GM12878 (cell line): Measurements from ENCODE around the gene SH3D19. TPM values are rescaled to one million over a fixed set of nuclear protein-coding genes. Genes with fewer than 3 reads are reported as not detected.

Experiments used
- ASH2L ChIP-seq: fragments of 300-600, 200-600 bp; sonication (generic); IDR thresholded peaks from 2 replicates; pipeline ENCODE4 v1.6.1; 2017; ENCODE audit warnings: low read depth, mild to moderate bottlenecking, borderline replicate concordance
- CBX3 ChIP-seq: fragments of 200-600 bp; sonication (generic); IDR thresholded peaks from 2 replicates; pipeline ENCODE4 v1.6.1; 2016; ENCODE audit warnings: low read depth, borderline replicate concordance
- CEBPB ChIP-seq, 2 experiments: fragments of 150-350 bp in 1 of 2; IDR thresholded peaks; 2 replicates each; pipeline ENCODE4 v1.6.1; 2012 to 2014; ENCODE audit warnings: low read depth in 2 of 2, low read length in 2 of 2, borderline replicate concordance in 1 of 2, inconsistent platforms in 1 of 2
- CREM ChIP-seq: IDR thresholded peaks from 2 replicates; pipeline ENCODE4 v1.6.1; 2014; ENCODE audit warnings: antibody characterized with exemption, low read depth
- DPF2 ChIP-seq: fragments of 450-650 bp; IDR thresholded peaks from 2 replicates; pipeline ENCODE4 v1.6.1; 2017; ENCODE audit warnings: mild to moderate bottlenecking
- ETV6 ChIP-seq, 2 experiments: fragments of 450-650 bp in 1 of 2; IDR thresholded peaks in 1 of 2; conservative IDR thresholded peaks in 1 of 2; 2 replicates each; pipeline ENCODE4 v1.6.1; 2014; ENCODE audit warnings: antibody characterized with exemption in 1 of 2, borderline replicate concordance in 1 of 2, low read depth in 1 of 2, mild to moderate bottlenecking in 1 of 2, moderate library complexity in 1 of 2
- MXI1 ChIP-seq: fragments of 150-350 bp; IDR thresholded peaks from 2 replicates; pipeline ENCODE4 v1.6.1; 2011; ENCODE audit warnings: low read depth, mild to moderate bottlenecking, inconsistent platforms, low read length, improper control_type of control experiment
- RAD21 ChIP-seq: IDR thresholded peaks from 2 replicates; pipeline ENCODE4 v1.6.1; 2011; ENCODE audit warnings: mild to moderate bottlenecking, low read depth, low read length, moderate library complexity; ENCODE audit not compliant: insufficient read depth
- RB1 ChIP-seq: fragments of 450-650 bp; formaldehyde crosslinking; IDR thresholded peaks from 2 replicates; pipeline ENCODE4 v1.6.1; 2017; ENCODE audit warnings: mild to moderate bottlenecking, borderline replicate concordance
- RUNX3 ChIP-seq: IDR thresholded peaks from 2 replicates; pipeline ENCODE4 v1.6.1; 2012; ENCODE audit warnings: low read length, inconsistent platforms
- SMAD1 ChIP-seq: fragments of 450-650 bp; IDR thresholded peaks from 2 replicates; pipeline ENCODE4 v1.6.1; 2018; ENCODE audit warnings: mild to moderate bottlenecking, low read depth; ENCODE audit not compliant: partially characterized antibody
- SRF ChIP-seq, 2 experiments: IDR thresholded peaks; 2 replicates each; pipeline ENCODE4 v1.6.1; 2011; ENCODE audit warnings: low read depth in 2 of 2, low read length in 2 of 2, mild to moderate bottlenecking in 1 of 2, moderate library complexity in 1 of 2
- TCF3 ChIP-seq: IDR thresholded peaks from 2 replicates; pipeline ENCODE4 v1.6.1; 2012; ENCODE audit warnings: low read depth, mild to moderate bottlenecking, low read length, borderline replicate concordance; ENCODE audit not compliant: insufficient read depth
- TCF7 ChIP-seq: IDR thresholded peaks from 2 replicates; pipeline ENCODE4 v1.6.1; 2014; ENCODE audit warnings: antibody characterized with exemption, borderline replicate concordance
- polyA plus RNA-seq, 11 experiments: library from polyadenylated mRNA; depleted of rRNA in 4 of 11; unstranded in 6 of 11; stranded (reverse) in 5 of 11; fragments of >200 nt; fragmentation: Nextera tagmentation in 4 of 11; fragmentation: Illumina TruSeq in 1 of 11; extraction: Ambion mirVana in 4 of 11; extraction: Trizol in 1 of 11; gene quantifications; 1 replicate in 1 of 11; 2 replicates in 10 of 11; pipeline versions ENCODE4 v1.2.1 to v1.2.3, GENCODE V29; 2011 to 2016; ENCODE audit warnings: inconsistent platforms in 2 of 11, missing spikeins in 2 of 11, low read depth in 1 of 11
- total RNA-seq, 4 experiments: library from RNA; depleted of rRNA in 3 of 4; stranded (reverse); fragments of >200 nt in 3 of 4; fragmentation: Illumina TruSeq in 1 of 4; extraction: Trizol in 1 of 4; gene quantifications; 2 replicates each; pipeline versions ENCODE4 v1.2.1 to v1.2.3, GENCODE V29; 2013 to 2021
- TF ChIP-seq, protein P1 (sequence below): IDR thresholded peaks from 2 replicates; pipeline ENCODE4 v1.6.1; 2012; ENCODE audit warnings: low read depth, low read length, improper control_type of control experiment
- TF ChIP-seq, protein P2 (sequence below): fragments of 450-650 bp; IDR thresholded peaks from 2 replicates; pipeline ENCODE4 v1.6.1; 2017; ENCODE audit warnings: mild to moderate bottlenecking, moderate library complexity
- TF ChIP-seq, protein P3 (sequence below): fragments of 150-350 bp; IDR thresholded peaks from 2 replicates; pipeline ENCODE4 v1.6.1; 2016; ENCODE audit warnings: low read depth, low read length
- TF ChIP-seq, protein P4 (sequence below): fragments of 450-650 bp; IDR thresholded peaks from 2 replicates; pipeline ENCODE4 v1.6.1; 2017; ENCODE audit warnings: mild to moderate bottlenecking

SH3D19 gene
- total and polyA plus RNA-seq, 10 of the 15 experiments (the other 5 are each of a cell fraction or from before 2014, with no cell fraction given) = 0.03 to 6.9 (median 0.33) TPM; not detected in 3

DNA sequence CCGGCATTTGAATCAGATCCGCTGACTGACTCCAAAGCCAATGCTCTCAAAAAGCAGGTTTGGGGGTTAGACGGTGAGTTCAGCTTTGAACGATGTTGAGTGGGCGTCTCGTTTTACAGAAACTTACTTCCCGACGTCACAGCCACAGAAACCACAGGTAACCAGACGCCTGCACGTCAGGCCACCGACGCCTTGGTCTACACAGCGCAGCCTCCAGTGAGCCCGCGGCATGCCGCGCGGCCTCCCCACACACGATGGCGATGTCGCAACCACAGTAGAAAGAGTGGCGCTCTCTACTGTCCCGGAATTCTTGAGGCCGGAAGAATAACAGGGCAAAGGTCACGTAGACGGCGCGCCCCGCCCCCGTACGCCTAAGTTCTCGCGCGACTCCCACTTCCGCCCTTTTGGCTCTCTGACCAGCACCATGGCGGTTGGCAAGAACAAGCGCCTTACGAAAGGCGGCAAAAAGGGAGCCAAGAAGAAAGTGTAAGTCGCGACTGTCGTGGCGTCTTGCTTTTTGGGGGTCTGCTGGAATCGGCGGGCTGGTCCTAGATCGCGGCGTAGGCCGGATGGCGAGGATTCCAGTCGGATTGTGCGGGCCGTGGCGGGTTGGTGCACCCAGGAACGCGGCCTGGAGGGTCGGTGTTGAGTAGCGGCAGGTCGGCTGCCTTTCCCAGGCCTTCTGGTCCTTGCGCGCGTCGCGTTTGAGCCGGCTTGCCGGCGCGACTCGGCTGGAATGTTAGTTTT, 226.0 kb downstream of the SH3D19 start, which contains the start of gene RPS3A (continued):
- TF ChIP-seq CEBPB (IDR thresholded peaks at IDR 0.05; ENCODE audit: borderline replicate concordance in 1 of 2, low read depth in 2 of 2, low read length in 2 of 2) (peak in 1 of 2 experiments; percentile 93; a peak in 2 of 4 replicates), SMAD1 (peak; percentile 90), TCF7 (no peak), RB1 (no peak; the same call in 1 of the 2 replicates), TCF3 (no peak), CREM (peak; percentile 96), ASH2L (peak; percentile 74; the same call in 1 of the 2 replicates), DPF2 (no peak; the same call in 1 of the 2 replicates), CBX3 (no peak), MXI1 (peak; percentile 85), RUNX3 (peak; percentile 99), RAD21 (peak; percentile 35), SRF (IDR thresholded peaks at IDR 0.05; ENCODE audit: low read depth in 2 of 2, low read length in 2 of 2) (no peak; a peak in 1 of 4 replicates), ETV6 (conservative IDR thresholded peaks at IDR 0.05 in 1 of 2, IDR thresholded peaks at IDR 0.05 in 1 of 2; ENCODE audit: borderline replicate concordance in 1 of 2, low read depth in 1 of 2) (peak in 1 of 2 experiments; percentile 65; a peak in 1 of 4 replicates)
- TF ChIP-seq, protein P1, sequence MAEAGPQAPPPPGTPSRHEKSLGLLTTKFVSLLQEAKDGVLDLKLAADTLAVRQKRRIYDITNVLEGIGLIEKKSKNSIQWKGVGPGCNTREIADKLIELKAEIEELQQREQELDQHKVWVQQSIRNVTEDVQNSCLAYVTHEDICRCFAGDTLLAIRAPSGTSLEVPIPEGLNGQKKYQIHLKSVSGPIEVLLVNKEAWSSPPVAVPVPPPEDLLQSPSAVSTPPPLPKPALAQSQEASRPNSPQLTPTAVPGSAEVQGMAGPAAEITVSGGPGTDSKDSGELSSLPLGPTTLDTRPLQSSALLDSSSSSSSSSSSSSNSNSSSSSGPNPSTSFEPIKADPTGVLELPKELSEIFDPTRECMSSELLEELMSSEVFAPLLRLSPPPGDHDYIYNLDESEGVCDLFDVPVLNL = no peak; the same call in 1 of the 2 replicates
- TF ChIP-seq, protein P2, sequence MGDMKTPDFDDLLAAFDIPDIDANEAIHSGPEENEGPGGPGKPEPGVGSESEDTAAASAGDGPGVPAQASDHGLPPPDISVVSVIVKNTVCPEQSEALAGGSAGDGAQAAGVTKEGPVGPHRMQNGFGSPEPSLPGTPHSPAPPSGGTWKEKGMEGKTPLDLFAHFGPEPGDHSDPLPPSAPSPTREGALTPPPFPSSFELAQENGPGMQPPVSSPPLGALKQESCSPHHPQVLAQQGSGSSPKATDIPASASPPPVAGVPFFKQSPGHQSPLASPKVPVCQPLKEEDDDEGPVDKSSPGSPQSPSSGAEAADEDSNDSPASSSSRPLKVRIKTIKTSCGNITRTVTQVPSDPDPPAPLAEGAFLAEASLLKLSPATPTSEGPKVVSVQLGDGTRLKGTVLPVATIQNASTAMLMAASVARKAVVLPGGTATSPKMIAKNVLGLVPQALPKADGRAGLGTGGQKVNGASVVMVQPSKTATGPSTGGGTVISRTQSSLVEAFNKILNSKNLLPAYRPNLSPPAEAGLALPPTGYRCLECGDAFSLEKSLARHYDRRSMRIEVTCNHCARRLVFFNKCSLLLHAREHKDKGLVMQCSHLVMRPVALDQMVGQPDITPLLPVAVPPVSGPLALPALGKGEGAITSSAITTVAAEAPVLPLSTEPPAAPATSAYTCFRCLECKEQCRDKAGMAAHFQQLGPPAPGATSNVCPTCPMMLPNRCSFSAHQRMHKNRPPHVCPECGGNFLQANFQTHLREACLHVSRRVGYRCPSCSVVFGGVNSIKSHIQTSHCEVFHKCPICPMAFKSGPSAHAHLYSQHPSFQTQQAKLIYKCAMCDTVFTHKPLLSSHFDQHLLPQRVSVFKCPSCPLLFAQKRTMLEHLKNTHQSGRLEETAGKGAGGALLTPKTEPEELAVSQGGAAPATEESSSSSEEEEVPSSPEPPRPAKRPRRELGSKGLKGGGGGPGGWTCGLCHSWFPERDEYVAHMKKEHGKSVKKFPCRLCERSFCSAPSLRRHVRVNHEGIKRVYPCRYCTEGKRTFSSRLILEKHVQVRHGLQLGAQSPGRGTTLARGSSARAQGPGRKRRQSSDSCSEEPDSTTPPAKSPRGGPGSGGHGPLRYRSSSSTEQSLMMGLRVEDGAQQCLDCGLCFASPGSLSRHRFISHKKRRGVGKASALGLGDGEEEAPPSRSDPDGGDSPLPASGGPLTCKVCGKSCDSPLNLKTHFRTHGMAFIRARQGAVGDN = peak; percentile 70
- TF ChIP-seq, protein P3, sequence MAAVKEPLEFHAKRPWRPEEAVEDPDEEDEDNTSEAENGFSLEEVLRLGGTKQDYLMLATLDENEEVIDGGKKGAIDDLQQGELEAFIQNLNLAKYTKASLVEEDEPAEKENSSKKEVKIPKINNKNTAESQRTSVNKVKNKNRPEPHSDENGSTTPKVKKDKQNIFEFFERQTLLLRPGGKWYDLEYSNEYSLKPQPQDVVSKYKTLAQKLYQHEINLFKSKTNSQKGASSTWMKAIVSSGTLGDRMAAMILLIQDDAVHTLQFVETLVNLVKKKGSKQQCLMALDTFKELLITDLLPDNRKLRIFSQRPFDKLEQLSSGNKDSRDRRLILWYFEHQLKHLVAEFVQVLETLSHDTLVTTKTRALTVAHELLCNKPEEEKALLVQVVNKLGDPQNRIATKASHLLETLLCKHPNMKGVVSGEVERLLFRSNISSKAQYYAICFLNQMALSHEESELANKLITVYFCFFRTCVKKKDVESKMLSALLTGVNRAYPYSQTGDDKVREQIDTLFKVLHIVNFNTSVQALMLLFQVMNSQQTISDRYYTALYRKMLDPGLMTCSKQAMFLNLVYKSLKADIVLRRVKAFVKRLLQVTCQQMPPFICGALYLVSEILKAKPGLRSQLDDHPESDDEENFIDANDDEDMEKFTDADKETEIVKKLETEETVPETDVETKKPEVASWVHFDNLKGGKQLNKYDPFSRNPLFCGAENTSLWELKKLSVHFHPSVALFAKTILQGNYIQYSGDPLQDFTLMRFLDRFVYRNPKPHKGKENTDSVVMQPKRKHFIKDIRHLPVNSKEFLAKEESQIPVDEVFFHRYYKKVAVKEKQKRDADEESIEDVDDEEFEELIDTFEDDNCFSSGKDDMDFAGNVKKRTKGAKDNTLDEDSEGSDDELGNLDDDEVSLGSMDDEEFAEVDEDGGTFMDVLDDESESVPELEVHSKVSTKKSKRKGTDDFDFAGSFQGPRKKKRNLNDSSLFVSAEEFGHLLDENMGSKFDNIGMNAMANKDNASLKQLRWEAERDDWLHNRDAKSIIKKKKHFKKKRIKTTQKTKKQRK = no peak
- TF ChIP-seq, protein P4, sequence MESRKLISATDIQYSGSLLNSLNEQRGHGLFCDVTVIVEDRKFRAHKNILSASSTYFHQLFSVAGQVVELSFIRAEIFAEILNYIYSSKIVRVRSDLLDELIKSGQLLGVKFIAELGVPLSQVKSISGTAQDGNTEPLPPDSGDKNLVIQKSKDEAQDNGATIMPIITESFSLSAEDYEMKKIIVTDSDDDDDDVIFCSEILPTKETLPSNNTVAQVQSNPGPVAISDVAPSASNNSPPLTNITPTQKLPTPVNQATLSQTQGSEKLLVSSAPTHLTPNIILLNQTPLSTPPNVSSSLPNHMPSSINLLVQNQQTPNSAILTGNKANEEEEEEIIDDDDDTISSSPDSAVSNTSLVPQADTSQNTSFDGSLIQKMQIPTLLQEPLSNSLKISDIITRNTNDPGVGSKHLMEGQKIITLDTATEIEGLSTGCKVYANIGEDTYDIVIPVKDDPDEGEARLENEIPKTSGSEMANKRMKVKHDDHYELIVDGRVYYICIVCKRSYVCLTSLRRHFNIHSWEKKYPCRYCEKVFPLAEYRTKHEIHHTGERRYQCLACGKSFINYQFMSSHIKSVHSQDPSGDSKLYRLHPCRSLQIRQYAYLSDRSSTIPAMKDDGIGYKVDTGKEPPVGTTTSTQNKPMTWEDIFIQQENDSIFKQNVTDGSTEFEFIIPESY = 0 out of 2 replicates have a peak, but pooled peaks have one; percentile 8
